HFF-Myc (cell line): Measurements from ENCODE around the gene MPDU1.
"Not testable (repeated sequence)": the region's sequence is repeated elsewhere in the genome, so short reads cannot be mapped to it uniquely, and the experiment has no call there.

Experiments
- DNase-seq: peaks from one replicate; pipeline ENCODE4 v3.0.0-alpha.2; 2011; ENCODE audit warnings: low read depth; ENCODE audit errors: extremely low read depth
- H3K4me3 ChIP-seq: replicated peaks from 2 replicates; pipeline ENCODE4 v1.5.1; 2011; ENCODE audit warnings: low read depth, mild to moderate bottlenecking, control low read depth, low read length
- TF ChIP-seq, protein P1 (sequence below): IDR thresholded peaks from 2 replicates; pipeline ENCODE4 v1.5.1; 2012; ENCODE audit warnings: mild to moderate bottlenecking, low read depth, low read length, control low read depth; ENCODE audit errors: missing control alignments

The MPDU1 gene

DNA sequence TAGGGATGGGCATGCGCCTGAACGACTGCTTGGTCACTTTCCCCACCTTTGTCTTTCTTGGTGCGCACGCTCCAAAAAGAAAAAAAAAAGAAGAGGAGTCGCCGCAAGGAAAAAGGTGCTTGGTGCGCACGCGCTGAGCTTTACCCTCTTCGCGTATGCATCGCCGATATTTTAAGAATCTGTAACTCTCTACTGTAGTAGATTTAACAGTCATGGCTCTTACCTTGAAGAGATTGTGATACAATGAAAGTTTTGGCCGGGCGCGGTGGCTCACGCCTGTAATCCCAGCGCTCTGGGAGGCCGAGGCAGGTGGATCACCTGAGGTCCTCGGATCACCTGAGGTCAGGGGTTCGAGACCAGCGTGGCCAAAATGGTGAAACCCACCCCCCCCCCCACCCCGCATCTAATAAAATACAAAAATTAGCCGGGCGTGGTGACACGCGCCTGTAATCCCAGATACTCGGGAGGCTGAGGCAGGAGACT is 31.7 kb downstream of the MPDU1 start:
- TF ChIP-seq, protein P1, sequence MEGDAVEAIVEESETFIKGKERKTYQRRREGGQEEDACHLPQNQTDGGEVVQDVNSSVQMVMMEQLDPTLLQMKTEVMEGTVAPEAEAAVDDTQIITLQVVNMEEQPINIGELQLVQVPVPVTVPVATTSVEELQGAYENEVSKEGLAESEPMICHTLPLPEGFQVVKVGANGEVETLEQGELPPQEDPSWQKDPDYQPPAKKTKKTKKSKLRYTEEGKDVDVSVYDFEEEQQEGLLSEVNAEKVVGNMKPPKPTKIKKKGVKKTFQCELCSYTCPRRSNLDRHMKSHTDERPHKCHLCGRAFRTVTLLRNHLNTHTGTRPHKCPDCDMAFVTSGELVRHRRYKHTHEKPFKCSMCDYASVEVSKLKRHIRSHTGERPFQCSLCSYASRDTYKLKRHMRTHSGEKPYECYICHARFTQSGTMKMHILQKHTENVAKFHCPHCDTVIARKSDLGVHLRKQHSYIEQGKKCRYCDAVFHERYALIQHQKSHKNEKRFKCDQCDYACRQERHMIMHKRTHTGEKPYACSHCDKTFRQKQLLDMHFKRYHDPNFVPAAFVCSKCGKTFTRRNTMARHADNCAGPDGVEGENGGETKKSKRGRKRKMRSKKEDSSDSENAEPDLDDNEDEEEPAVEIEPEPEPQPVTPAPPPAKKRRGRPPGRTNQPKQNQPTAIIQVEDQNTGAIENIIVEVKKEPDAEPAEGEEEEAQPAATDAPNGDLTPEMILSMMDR: no peak
- DNase-seq: no peak
- H3K4me3 ChIP-seq: peak overlapping the region; percentile 88

DNA sequence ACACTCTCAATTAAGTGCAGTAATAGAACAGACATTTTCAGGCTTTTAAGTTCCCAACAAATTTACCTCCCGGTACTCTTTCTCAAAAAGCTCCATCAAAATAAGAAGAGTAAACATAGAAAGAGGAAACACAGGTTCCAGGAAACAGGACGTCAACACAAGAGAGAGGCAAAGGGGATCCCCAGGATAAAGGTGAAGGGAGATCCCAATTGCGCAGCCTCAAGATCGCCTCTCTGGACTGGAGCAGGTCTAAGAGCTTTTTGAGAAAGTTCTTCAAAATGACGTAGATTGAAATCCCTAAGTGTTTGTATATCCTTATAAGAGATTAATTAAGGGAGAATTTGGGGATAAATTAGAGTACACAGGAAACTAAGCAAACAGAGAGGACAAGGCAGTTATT is 35.0 kb downstream of the MPDU1 start:
- TF ChIP-seq, protein P1: no peak
- no peak overlapping the region for H3K4me3 ChIP-seq
- DNase-seq: no peak

DNA sequence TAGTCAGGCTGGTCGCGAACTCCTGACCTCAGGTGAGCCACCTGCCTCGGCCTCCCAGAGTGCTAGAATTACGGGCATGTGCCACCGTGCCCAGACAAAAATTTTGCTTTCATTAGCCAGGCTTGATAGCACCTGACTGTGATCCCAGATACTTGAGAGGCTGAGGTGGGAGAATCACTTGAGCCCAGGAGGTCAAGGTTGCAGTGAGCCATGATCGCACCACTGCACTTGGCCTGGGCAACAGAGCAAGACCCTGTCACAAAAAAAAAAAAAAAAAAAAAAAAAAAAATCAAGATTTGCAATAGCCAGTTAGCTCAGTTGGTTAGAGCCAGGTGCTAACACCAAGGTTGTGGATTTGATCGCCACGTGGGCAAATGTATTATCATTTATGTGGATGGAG is 37.2 kb downstream of the MPDU1 start:
- no peak overlapping the region for H3K4me3 ChIP-seq
- no peak for DNase-seq
- TF ChIP-seq, protein P1: no peak

GRCh38 chr17:7623661-7624060 is 40.0 kb downstream of the MPDU1 start:
- TF ChIP-seq, protein P1: no peak
- H3K4me3 ChIP-seq: no peak overlapping the region
- no peak for DNase-seq

GRCh38 chr17:7625749-7626148 is 42.1 kb downstream of the MPDU1 start:
- DNase-seq, H3K4me3 ChIP-seq: not testable (repeated sequence)

DNA sequence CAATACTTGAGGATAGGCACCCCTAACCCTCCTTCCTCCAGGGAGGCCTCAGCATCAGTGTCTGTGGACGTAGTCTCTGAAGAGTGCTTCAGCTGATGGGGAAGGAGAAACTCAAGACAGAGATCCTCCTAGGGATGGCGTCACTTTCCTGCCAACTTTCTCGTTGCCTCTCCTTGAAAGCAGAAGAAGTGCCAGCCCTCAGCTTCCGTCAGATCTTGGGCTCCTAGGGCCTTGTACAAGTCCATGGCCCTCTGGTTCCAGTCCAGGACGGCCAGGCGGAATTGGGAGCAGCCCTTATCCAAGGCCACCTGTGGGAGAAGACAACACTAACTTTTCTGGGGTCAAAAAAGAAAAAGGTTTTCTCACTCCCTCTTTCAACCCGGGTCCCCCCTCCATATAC is 42.7 kb downstream of the MPDU1 start:
- TF ChIP-seq, protein P1: no peak
- H3K4me3 ChIP-seq: peak overlapping the region; percentile 68
- no peak for DNase-seq

DNA sequence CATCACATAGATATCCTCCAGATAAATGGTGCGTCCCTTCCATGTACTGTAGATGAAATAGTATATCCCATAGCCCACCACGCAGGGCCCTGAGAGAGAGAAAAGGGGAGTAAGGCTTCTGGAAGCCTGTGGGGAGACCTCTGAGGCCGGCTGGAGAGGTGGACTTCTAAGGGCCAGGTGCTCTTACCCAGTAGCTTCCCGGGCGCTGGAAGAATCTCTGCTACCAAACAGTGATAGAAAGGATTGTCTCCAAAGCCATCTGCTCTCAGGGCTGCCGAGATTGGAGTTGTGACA is 43.3 kb downstream of the MPDU1 start:
- DNase-seq: no peak
- peak overlapping the region; percentile 68 for H3K4me3 ChIP-seq
- TF ChIP-seq, protein P1: no peak
